HepG2 (cell line): Measurements from ENCODE around the gene OLR1.

Experiments used
- CTCF ChIP-seq: sonication (generic); formaldehyde crosslinking; IDR thresholded peaks from 2 replicates; pipeline ENCODE4 v1.5.0; 2020; ENCODE audit warnings: mild to moderate bottlenecking, missing genetic modification reagents, moderate library complexity
- MXD4 ChIP-seq: IDR thresholded peaks from 2 replicates; pipeline ENCODE4 v1.6.1; 2016; ENCODE audit warnings: mild to moderate bottlenecking, missing biosample characterization, missing genetic modification reagents
- SP140L ChIP-seq: sonication (generic); formaldehyde crosslinking; IDR thresholded peaks from 2 replicates; pipeline ENCODE4 v1.4.0; 2020; ENCODE audit warnings: missing genetic modification reagents, borderline replicate concordance
- ZNF33A ChIP-seq: sonication (generic); formaldehyde crosslinking; IDR thresholded peaks from 2 replicates; pipeline ENCODE4 v1.5.1; 2020; ENCODE audit warnings: missing genetic modification reagents, mild to moderate bottlenecking, moderate library complexity, borderline replicate concordance

DNA sequence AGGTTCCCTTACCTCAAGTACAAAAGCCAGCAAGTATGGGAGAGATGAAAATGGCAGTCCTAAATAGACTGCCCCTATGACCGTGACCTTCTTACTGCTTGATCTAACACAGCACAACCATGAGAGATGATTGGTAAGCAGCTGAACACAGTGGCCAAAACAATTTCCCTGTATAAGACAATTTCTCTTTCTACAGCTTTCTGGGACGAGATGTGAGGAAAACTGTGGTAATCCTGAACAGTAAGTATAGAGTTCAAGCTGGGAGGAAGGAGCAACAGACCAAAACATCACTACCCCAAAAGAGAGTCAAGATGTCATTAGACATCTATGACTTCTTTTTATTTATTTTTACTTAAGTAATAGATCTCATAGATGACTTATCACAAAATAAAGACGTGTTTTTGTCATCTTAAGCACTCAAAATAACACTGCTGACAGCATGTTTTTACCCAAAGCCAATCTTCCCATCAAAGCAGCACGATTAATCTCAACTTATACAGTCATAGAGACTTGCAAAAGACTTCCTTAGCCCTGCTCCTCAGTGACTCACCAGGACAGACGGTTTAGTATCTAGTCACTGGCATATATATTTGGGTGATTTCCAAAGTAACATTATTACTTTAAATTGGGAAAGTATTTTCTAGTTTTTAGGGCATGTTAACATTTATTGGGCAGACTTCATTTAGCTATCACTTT, 10.6 kb upstream of the OLR1 start:
- TF ChIP-seq ZNF33A (CRISPR knock-in tag) (no peak), SP140L (CRISPR knock-in tag) (no peak), CTCF (CRISPR knock-in tag) (no peak), MXD4 (no peak)
